NOMO-1 treated with dmso at 0.1 percent for 144 hours (cell line): ENCODE data around the gene RNASE8.

Experiments used
- DNase-seq: peaks from one replicate; lab custom pipeline; 2025; ENCODE audit not compliant: unreplicated experiment; lab: John Stamatoyannopoulos, UW

Gene RNASE8

GRCh38 chr14:21071225-21072030 lies 13.8 kb downstream of the RNASE8 start:
- peak; percentile 95 for DNase-seq

GRCh38 chr14:21072031-21072473 lies 14.4 kb downstream of the RNASE8 start:
- DNase-seq: peak; percentile 75

GRCh38 chr14:21072781-21073339 lies 15.2 kb downstream of the RNASE8 start:
- no peak for DNase-seq

GRCh38 chr14:21073921-21074320 lies 16.3 kb downstream of the RNASE8 start:
- no peak for DNase-seq

- no peak for DNase-seq
Measured at GRCh38 chr14:21074398-21075272, 17.0 kb downstream of the RNASE8 start.

- DNase-seq: no peak
Measured at GRCh38 chr14:21075719-21076437, 18.3 kb downstream of the RNASE8 start.

GRCh38 chr14:21077672-21078071 lies 20.1 kb downstream of the RNASE8 start:
- DNase-seq: no peak

- DNase-seq: no peak
Measured at GRCh38 chr14:21078287-21078686, 20.7 kb downstream of the RNASE8 start.

DNA sequence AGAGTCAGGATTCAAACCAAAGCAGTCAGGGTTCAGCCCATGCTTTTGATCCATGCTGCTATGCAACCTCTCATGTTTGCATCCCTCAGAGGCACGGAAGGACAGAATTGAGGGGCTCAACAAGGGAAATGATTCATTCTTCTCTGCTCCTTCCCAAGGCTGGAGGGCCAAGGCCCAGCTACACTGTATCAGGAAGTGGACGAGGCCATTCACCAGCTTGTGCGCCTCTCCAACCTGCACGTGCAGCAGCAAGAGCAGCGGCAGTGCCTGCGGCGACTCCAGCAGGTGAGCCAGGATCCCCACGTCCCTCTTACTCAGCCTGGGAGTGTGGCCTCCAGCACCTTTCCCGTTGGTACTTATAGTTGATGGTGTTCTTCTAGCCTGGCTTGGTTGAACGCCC lies 21.1 kb downstream of the RNASE8 start:
- no peak for DNase-seq

DNA sequence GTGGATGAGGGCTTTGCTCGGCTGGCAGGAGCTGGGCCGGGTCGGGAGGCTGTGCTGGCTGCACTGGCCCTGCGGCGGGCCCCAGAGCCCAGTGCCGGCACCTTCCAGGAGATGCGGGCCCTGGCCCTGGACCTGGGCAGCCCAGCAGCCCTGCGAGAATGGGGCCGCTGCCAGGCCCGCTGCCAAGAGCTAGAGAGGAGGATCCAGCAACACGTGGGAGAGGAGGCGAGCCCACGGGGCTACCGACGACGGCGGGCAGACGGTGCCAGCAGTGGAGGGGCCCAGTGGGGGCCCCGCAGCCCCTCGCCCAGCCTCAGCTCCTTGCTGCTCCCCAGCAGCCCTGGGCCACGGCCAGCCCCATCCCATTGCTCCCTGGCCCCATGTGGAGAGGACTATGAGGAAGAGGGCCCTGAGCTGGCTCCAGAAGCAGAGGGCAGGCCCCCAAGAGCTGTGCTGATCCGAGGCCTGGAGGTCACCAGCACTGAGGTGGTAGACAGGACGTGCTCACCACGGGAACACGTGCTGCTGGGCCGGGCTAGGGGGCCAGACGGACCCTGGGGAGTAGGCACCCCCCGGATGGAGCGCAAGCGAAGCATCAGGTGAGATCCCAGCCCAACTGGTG lies 24.0 kb downstream of the RNASE8 start:
- DNase-seq: no peak

GRCh38 chr14:21083565-21084325 lies 26.1 kb downstream of the RNASE8 start:
- no peak for DNase-seq

DNA sequence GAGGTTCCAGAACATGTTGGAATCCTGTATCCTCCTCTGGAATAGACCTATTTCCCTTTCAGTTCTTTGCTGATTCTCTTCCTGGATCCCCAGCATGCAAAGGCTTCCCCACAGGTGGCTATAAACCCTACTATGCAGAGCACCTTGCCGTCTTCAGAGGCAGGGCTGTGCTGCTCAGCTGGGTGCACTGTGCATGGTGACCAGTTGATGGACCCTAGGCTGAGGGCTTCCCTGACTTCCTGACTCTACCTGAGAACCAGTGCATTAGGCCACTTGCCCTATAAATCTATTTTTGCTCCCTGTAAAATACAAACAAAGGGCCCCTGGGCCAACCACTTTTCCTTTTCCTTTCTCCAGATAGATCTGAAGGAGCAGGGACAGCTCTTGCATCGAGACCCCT lies 26.8 kb downstream of the RNASE8 start:
- no peak for DNase-seq

DNA sequence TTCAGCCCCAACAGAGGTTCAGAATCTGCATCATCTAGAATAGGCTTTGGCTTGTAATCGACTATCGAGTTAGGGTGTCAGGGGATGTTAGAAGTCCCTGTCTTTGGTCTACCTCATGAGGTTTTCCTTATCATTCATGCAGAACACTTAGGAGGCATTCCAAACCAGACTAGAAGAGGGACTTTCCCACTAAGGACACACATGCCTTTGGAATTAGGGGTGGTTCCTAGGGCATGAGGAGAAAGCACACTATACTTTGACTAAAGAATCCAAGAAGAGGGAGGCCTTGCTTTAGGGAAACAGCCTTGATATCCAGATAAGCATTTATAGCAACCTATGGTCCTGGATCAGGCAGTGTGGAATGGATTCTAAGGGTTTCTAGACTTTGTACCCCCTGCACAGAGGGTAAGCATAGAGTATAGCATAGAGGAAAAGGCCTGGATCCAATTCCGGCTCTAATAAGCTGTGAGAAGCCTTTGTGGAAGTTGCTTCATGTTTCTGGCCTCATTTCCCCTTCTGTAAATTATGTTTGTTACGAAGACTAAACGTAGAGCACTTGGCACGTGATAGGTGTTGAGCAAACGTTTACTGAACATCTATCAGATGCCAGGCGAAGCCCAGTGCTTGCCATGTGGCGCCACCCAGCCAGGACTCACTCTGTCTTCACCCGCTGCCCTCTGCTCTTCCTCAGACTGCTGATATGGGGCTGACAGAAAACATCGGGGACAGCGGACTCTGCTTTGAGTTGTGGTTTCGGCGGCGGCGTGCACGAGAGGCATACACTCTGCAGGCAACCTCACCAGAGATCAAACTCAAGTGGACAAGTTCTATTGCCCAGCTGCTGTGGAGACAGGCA lies 27.6 kb downstream of the RNASE8 start:
- DNase-seq: peak; percentile 69

- DNase-seq: no peak
Measured at GRCh38 chr14:21086908-21087293, 29.3 kb downstream of the RNASE8 start.

- DNase-seq: peak; percentile 78
Measured at GRCh38 chr14:21087294-21088091, 29.9 kb downstream of the RNASE8 start.

- no peak for DNase-seq
Measured at GRCh38 chr14:21088687-21089086, 31.1 kb downstream of the RNASE8 start.

DNA sequence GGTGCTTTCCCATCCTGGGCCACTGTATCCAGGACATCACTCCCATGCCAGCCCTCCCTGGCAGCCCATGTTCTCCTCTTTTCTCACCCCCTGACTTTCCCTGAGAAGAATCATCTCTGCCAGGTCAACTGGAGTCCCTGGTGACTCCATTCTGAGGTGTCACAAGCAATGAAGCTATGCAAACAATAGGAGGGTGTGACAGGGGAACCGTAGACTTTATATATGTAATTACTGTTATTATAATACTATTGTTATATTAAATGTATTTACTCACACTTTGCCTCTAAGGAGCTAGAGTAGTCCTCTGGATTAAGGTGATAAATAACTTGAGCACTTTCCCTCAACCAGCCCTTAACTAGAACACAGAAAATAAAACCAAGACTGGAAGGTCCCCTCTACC lies 31.6 kb downstream of the RNASE8 start:
- DNase-seq: no peak

- DNase-seq: no peak
Measured at GRCh38 chr14:21089877-21090193, 32.2 kb downstream of the RNASE8 start.
